PC-3 (cell line): Measurements from ENCODE around the gene GYPE.
"Not testable (repeated sequence)": the region's sequence is repeated elsewhere in the genome, so short reads cannot be mapped to it uniquely, and the experiment has no call there.

Source experiments
- EZH2 ChIP-seq: fragments of 300-600 bp; sonication (generic); IDR thresholded peaks from one replicate; pipeline ENCODE4 v1.6.1; 2017; ENCODE audit warnings: antibody characterized with exemption, mild to moderate bottlenecking, low read length; ENCODE audit not compliant: unreplicated experiment
- EZH2phosphoT487 ChIP-seq: fragments of 300-600 bp; sonication (generic); IDR thresholded peaks from 2 replicates; pipeline ENCODE4 v1.6.1; 2018; ENCODE audit warnings: mild to moderate bottlenecking, antibody characterized with exemption, low read length, borderline replicate concordance
- TF ChIP-seq, protein P1 (sequence below): fragments of 300-600 bp; sonication (generic); conservative IDR thresholded peaks from 2 replicates; pipeline ENCODE4 v1.5.1; 2017; ENCODE audit warnings: antibody characterized with exemption, low read depth, mild to moderate bottlenecking, low read length

DNA sequence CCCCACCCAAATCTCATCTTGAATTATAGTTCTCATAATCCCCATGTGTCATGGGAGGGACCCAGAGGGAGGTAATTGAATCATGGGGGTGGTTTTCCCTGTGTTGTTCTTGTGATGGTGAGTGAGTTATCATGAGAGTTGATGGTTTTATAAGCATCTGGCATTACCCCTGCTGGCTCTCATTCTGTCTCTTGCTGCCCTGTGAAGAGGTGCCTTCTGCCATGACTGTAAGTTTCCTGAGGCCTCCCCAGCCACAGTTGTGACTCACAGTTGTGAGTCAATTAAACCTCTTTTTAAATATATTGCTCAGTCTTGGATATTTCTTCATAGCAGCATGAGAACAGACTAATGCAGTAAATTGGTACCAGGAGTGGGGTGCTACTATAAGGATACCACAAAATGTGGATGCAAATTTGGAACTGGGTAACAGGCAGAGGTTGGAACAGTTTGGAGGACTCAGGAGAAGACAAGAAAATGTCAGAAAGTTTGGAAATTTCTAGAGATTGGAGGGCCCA is 46.2 kb upstream of the GYPE start:
- TF ChIP-seq, protein P1, sequence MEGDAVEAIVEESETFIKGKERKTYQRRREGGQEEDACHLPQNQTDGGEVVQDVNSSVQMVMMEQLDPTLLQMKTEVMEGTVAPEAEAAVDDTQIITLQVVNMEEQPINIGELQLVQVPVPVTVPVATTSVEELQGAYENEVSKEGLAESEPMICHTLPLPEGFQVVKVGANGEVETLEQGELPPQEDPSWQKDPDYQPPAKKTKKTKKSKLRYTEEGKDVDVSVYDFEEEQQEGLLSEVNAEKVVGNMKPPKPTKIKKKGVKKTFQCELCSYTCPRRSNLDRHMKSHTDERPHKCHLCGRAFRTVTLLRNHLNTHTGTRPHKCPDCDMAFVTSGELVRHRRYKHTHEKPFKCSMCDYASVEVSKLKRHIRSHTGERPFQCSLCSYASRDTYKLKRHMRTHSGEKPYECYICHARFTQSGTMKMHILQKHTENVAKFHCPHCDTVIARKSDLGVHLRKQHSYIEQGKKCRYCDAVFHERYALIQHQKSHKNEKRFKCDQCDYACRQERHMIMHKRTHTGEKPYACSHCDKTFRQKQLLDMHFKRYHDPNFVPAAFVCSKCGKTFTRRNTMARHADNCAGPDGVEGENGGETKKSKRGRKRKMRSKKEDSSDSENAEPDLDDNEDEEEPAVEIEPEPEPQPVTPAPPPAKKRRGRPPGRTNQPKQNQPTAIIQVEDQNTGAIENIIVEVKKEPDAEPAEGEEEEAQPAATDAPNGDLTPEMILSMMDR: not testable (repeated sequence)
- not testable (repeated sequence) for TF ChIP-seq EZH2, EZH2phosphoT487
